Natural killer cell (primary cell): ENCODE results near the gene PPIL1. TPM values are rescaled to one million over a fixed set of nuclear protein-coding genes. Genes with fewer than 3 reads are reported as not detected.
A peak's percentile ranks its signal among the peaks of the same experiment; 100 is the strongest.

Experiments
- ATAC-seq, 3 donors: fragments of 150-1000 bp in 2 of 3; fragments of 200-7000 bp in 1 of 3; cut with Tn5 transposase; 1 replicate in 1 of 3; 2 replicates in 2 of 3; pipeline ENCODE4 v1.10.0; 2021; ENCODE audit warnings: mild to moderate bottlenecking in 2 of 3, moderate library complexity in 2 of 3
- DNase-seq, 2 donors: peaks; one replicate each; pipeline versions ENCODE4 v3.0.0 to v3.0.0-alpha.2; 2013 to 2021; ENCODE audit warnings: mixed read lengths in 1 of 2
- H3K27ac ChIP-seq: one replicate; pipeline ENCODE4 v1.5.1; 2013; ENCODE audit warnings: mild to moderate bottlenecking, low read length
- H3K27me3 ChIP-seq: one replicate; pipeline ENCODE4 v1.6.1; 2013; ENCODE audit warnings: low read length; ENCODE audit not compliant: control insufficient read depth, insufficient read depth
- H3K36me3 ChIP-seq: one replicate; pipeline ENCODE4 v1.6.1; 2013; ENCODE audit warnings: low read length; ENCODE audit not compliant: control insufficient read depth, insufficient read depth
- H3K4me1 ChIP-seq: one replicate; pipeline ENCODE4 v1.6.1; 2013; ENCODE audit warnings: low read length; ENCODE audit not compliant: control insufficient read depth, insufficient read depth
- H3K4me3 ChIP-seq: one replicate; pipeline ENCODE4 v1.5.1; 2013; ENCODE audit warnings: low read length
- H3K9me3 ChIP-seq: one replicate; pipeline ENCODE4 v1.6.1; 2013; ENCODE audit warnings: low read length; ENCODE audit not compliant: control insufficient read depth, insufficient read depth
- H3K27ac Mint-ChIP-seq, 2 donors: one replicate each; pipeline ENCODE4 v1.8.0; 2022; ENCODE audit warnings: mild to moderate bottlenecking in 2 of 2, mixed read lengths in 2 of 2, moderate library complexity in 1 of 2
- H3K27me3 Mint-ChIP-seq, 2 donors: one replicate each; pipeline ENCODE4 v1.8.0; 2022; ENCODE audit warnings: low read depth in 2 of 2, mixed read lengths in 2 of 2
- H3K36me3 Mint-ChIP-seq: one replicate; pipeline ENCODE4 v1.8.0; 2022; ENCODE audit warnings: mixed read lengths
- H3K4me1 Mint-ChIP-seq, 2 donors: one replicate each; pipeline ENCODE4 v1.8.0; 2022; ENCODE audit warnings: mixed read lengths in 2 of 2
- H3K4me3 Mint-ChIP-seq: one replicate; pipeline ENCODE4 v1.8.0; 2022; ENCODE audit warnings: mild to moderate bottlenecking, moderate library complexity, mixed read lengths
- H3K9me3 Mint-ChIP-seq, 2 donors: one replicate each; pipeline ENCODE4 v1.8.0; 2022; ENCODE audit warnings: mixed read lengths in 2 of 2
- CTCF ChIP-seq: fragments of 200-600 bp; IDR thresholded peaks from one replicate; pipeline ENCODE4 v1.8.0; 2022; ENCODE audit warnings: antibody characterized with exemption
- WGBS: methylation state at CpG from one replicate; pipeline ENCODE4 v1.1.7; 2013; ENCODE audit warnings: missing lambda C conversion rate; ENCODE audit not compliant: insufficient coverage; 5-methylcytosine and 5-hydroxymethylcytosine counted together
- intact Hi-C: fragments of 100-400 bp; cut with micrococcal nuclease; formaldehyde crosslinking; loops from one replicate; pipeline ENCODE4 v1.14.2; 2022
- total RNA-seq, 4 donors: library from RNA; stranded (reverse); fragments of 120-200 nt in 1 of 4; gene quantifications; one replicate each; pipeline versions ENCODE4 v1.2.3 to v1.2.4, GENCODE V29; 2013 to 2022

The PPIL1 gene
- total RNA-seq, 3 donors from 2014 or later (not counting 1 experiment from before 2014, with no cell fraction given): 2.6 to 5.2 (median 5.1) TPM

GRCh38 chr6:36888115-36888643, 13.6 kb upstream of the PPIL1 start:
- Histone ChIP-seq H3K4me3 (no peak overlapping the region), H3K4me1 (peaks cover 7% of the 10 kb centered on the region), H3K36me3 (peaks cover 3% of the 10 kb centered on the region), H3K9me3 (no peaks in the 10 kb centered on the region), H3K27ac (no peak overlapping the region), H3K27me3 (no peaks in the 10 kb centered on the region)
- no peaks in the 10 kb centered on the region for H3K9me3 Mint-ChIP-seq
- no peak for ATAC-seq
- no peak for DNase-seq
- H3K27ac Mint-ChIP-seq: peak overlapping the region in 1 of 2 donors; percentile 9
- no peaks in the 10 kb centered on the region for H3K27me3 Mint-ChIP-seq
- 97% methylated on average over 7 of the region's 7 CpGs for WGBS
- no peak overlapping the region for H3K4me3 Mint-ChIP-seq
- H3K4me1 Mint-ChIP-seq: peaks cover 28 to 33% of the 10 kb centered on the region in 2 donors
- H3K36me3 Mint-ChIP-seq: no peaks in the 10 kb centered on the region
- TF ChIP-seq CTCF: no peak
- intact Hi-C loops: no loop called here

GRCh38 chr6:36886950-36887618, 12.5 kb upstream of the PPIL1 start:
- H3K27ac ChIP-seq: no peak overlapping the region
- intact Hi-C loops: no loop called here
- peaks cover 7% of the 10 kb centered on the region for H3K4me1 ChIP-seq
- no peaks in the 10 kb centered on the region for H3K27me3 Mint-ChIP-seq
- H3K27me3 ChIP-seq: no peaks in the 10 kb centered on the region
- no peaks in the 10 kb centered on the region for H3K36me3 ChIP-seq
- DNase-seq: no peak
- H3K4me3 ChIP-seq: no peak overlapping the region
- H3K27ac Mint-ChIP-seq: peak overlapping the region; percentile 89 to 91
- H3K36me3 Mint-ChIP-seq: no peaks in the 10 kb centered on the region
- ATAC-seq: no peak
- H3K9me3 Mint-ChIP-seq: no peaks in the 10 kb centered on the region
- no peaks in the 10 kb centered on the region for H3K9me3 ChIP-seq
- H3K4me1 Mint-ChIP-seq: peaks cover 28 to 33% of the 10 kb centered on the region in 2 donors
- peak overlapping the region; percentile 93 for H3K4me3 Mint-ChIP-seq
- TF ChIP-seq CTCF: no peak
- WGBS: 98% methylated on average over 4 of the region's 10 CpGs

GRCh38 chr6:36885461-36886401, 11.1 kb upstream of the PPIL1 start, which contains the start of gene C6orf89:
TSS of gene C6orf89 (plus strand) at chr6:36885952. CDS start at chr6:36899445, 13,493 bp downstream.
- DNase-seq (peak; percentile 93 to 99), ATAC-seq (peak; percentile 97 to 100 (median 98))
- intact Hi-C loops: loop anchor here (1.0 to 2.0 kb wide), 5 partner anchors 10 to 325 kb away; partner anchors contain the start of gene MTCH1
- no peaks in the 10 kb centered on the region for H3K27me3 ChIP-seq
- TF ChIP-seq CTCF: peak; percentile 79
- Mint-ChIP-seq H3K36me3 (no peaks in the 10 kb centered on the region), H3K27ac (peak within 1 kb of the TSS; percentile 89 to 91), H3K4me1 (peaks cover 28 to 33% of the 10 kb centered on the region in 2 donors), H3K27me3 (no peaks in the 10 kb centered on the region), H3K9me3 (no peaks in the 10 kb centered on the region), H3K4me3 (peak within 1 kb of the TSS; percentile 93)
- peak within 1 kb of the TSS; percentile 77 for H3K4me3 ChIP-seq
- peak within 1 kb of the TSS; percentile 73 for H3K27ac ChIP-seq
- H3K9me3 ChIP-seq: no peaks in the 10 kb centered on the region
- H3K4me1 ChIP-seq: peaks cover 7% of the 10 kb centered on the region
- no peaks in the 10 kb centered on the region for H3K36me3 ChIP-seq
- WGBS: under 1% methylated on average over 46 of the region's 48 CpGs
